ENCODE measurements around the gene MON2. TPM values are rescaled to one million over a fixed set of nuclear protein-coding genes. Genes with fewer than 3 reads are reported as not detected.
"Not testable (repeated sequence)": the region's sequence is repeated elsewhere in the genome, so short reads cannot be mapped to it uniquely, and the experiment has no call there.

Gene MON2
- polyA plus RNA-seq, 6 donors from 2014 or later: 4.0 to 28.6 (median 18.1) TPM

DNA sequence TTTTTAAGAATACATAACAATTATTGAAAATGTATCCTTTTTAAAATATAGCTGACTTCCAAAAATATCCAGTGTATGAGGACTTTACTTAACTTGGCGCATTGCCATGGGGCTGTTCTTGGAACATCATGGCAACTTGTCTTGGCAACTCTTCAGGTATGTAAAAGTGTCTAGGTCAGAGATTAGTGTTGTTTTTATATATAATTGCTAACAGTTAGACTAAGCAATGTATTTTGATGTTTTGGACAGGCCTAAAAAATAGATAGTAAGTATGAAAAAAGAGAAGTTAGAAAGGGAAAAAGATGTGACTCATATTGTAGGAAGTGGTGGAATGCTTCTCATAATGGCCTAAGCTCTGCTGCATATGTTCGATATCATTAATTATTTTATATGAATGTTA lies 70.9 kb downstream of the MON2 start:
- Mint-ChIP-seq H3K9me3 (no peaks in the 10 kb centered on the region), H3K27ac (peak overlapping the region in 1 of 6 donors; percentile 10), H3K4me3 (no peak overlapping the region), H3K4me1 (peaks cover 0 to 4% (median 0%) of the 10 kb centered on the region in 3 donors), H3K27me3 (no peaks in the 10 kb centered on the region), H3K36me3 (peaks cover 11 to 13% of the 10 kb centered on the region in 2 donors)
- DNase-seq (no peak), ATAC-seq (ENCODE audit: low read depth in 2 of 2) (no peak)

GRCh38 chr12:62540354-62540753 lies 73.7 kb downstream of the MON2 start:
- Mint-ChIP-seq H3K27ac (peak overlapping the region in 1 of 6 donors; percentile 50), H3K27me3 (no peaks in the 10 kb centered on the region), H3K4me3 (no peak overlapping the region), H3K36me3 (no peaks in the 10 kb centered on the region), H3K4me1 (no peaks in the 10 kb centered on the region), H3K9me3 (no peaks in the 10 kb centered on the region)
- DNase-seq: no peak
- no peak for ATAC-seq (ENCODE audit: low read depth in 2 of 2)

GRCh38 chr12:62542814-62543213 lies 76.2 kb downstream of the MON2 start:
- ATAC-seq (ENCODE audit: low read depth in 2 of 2) (no peak), DNase-seq (no peak)
- Mint-ChIP-seq H3K4me3 (no peak overlapping the region), H3K27ac (peak overlapping the region in 1 of 6 donors; percentile 1), H3K36me3 (peaks cover 11% of the 10 kb centered on the region in 2 donors), H3K27me3 (no peaks in the 10 kb centered on the region), H3K4me1 (no peaks in the 10 kb centered on the region), H3K9me3 (no peaks in the 10 kb centered on the region)

- Mint-ChIP-seq H3K36me3 (peaks cover 16% of the 10 kb centered on the region in 2 donors), H3K4me1 (no peaks in the 10 kb centered on the region), H3K27ac (no peak overlapping the region), H3K4me3 (no peak overlapping the region), H3K27me3 (no peaks in the 10 kb centered on the region), H3K9me3 (no peaks in the 10 kb centered on the region)
- ATAC-seq (ENCODE audit: low read depth in 2 of 2) (no peak), DNase-seq (no peak)
Observed at GRCh38 chr12:62543324-62543723, 76.7 kb downstream of the MON2 start.

DNA sequence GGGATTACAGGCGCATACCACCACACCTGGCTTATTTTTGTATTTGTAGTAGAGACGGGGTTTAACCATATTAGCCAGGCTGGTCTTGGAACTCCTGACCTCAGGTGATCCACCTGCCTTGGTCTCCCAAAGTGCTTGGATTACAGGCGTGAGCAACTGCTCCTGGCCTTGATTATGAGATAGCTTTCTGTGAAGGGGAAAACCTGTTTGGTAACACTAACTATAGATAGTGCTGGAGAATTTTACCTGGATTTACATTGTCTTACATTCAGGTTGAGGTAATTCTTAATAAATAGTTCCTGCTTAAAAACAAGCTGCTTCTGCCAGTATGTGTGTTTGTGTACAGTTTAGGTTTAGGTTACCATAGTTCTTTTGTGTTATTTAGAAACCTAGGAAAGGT lies 77.1 kb downstream of the MON2 start:
- H3K27me3 Mint-ChIP-seq: no peaks in the 10 kb centered on the region
- H3K9me3 Mint-ChIP-seq: no peaks in the 10 kb centered on the region
- ATAC-seq (ENCODE audit: low read depth in 2 of 2): no peak
- H3K27ac Mint-ChIP-seq: peak overlapping the region in 1 of 6 donors; percentile 62
- DNase-seq: no peak
- H3K36me3 Mint-ChIP-seq: peaks cover 16 to 18% of the 10 kb centered on the region in 2 donors
- H3K4me1 Mint-ChIP-seq: no peaks in the 10 kb centered on the region
- H3K4me3 Mint-ChIP-seq: no peak overlapping the region

DNA sequence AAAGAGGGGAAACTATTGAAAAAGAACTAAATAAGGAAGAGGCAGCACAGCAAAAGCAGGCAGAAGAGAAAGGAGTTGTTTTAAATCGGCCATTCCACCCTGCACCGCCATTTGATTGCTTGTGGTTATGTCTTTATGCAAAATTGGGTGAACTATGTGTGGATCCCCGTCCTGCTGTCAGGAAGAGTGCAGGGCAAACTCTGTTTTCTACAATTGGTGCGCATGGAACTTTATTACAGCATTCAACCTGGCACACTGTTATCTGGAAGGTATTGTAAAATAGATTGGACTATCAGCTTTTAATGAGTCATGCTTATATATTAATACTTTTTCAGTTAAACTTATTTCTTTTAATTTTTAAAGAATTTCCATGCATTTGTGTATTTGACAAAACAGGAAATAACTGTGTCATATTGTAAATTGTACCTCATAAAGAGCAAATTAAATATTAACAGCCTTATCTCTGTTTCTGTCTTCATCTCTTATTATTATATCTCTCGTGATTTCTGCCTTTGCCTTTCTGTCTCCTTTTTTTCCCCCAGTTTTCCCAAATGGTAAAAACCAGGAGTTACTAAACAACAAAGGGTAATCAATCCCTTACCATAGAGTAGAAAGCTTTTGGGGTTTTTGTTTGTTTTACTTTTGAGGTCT lies 86.4 kb downstream of the MON2 start:
- Mint-ChIP-seq H3K27me3 (no peaks in the 10 kb centered on the region), H3K9me3 (peaks cover 0 to 2% (median 0%) of the 10 kb centered on the region in 7 donors), H3K4me3 (no peak overlapping the region), H3K4me1 (no peaks in the 10 kb centered on the region), H3K27ac (peak overlapping the region in 3 of 6 donors; percentile 34 to 57 (median 47)), H3K36me3 (peaks cover 28 to 32% of the 10 kb centered on the region in 2 donors)
- no peak for ATAC-seq (ENCODE audit: low read depth in 2 of 2)
- DNase-seq: no peak

- DNase-seq; ATAC-seq (ENCODE audit: low read depth in 2 of 2); H3K9me3 Mint-ChIP-seq; H3K4me3 Mint-ChIP-seq; H3K4me1 Mint-ChIP-seq; H3K27ac Mint-ChIP-seq; H3K27me3 Mint-ChIP-seq: not testable (repeated sequence)
- H3K36me3 Mint-ChIP-seq: peaks cover 13 to 25% of the 10 kb centered on the region in 2 donors
Observed at GRCh38 chr12:62559366-62559765, 92.7 kb downstream of the MON2 start.

GRCh38 chr12:62562846-62563245 lies 96.2 kb downstream of the MON2 start:
- DNase-seq (no peak), ATAC-seq (ENCODE audit: low read depth in 2 of 2) (no peak)
- peaks cover 10 to 13% of the 10 kb centered on the region in 2 donors for H3K36me3 Mint-ChIP-seq
- no peak overlapping the region for H3K4me3 Mint-ChIP-seq
- H3K27ac Mint-ChIP-seq: no peak overlapping the region
- H3K9me3 Mint-ChIP-seq: no peaks in the 10 kb centered on the region
- H3K4me1 Mint-ChIP-seq: peaks cover 0 to 3% (median 0%) of the 10 kb centered on the region in 3 donors
- H3K27me3 Mint-ChIP-seq: no peaks in the 10 kb centered on the region

DNA sequence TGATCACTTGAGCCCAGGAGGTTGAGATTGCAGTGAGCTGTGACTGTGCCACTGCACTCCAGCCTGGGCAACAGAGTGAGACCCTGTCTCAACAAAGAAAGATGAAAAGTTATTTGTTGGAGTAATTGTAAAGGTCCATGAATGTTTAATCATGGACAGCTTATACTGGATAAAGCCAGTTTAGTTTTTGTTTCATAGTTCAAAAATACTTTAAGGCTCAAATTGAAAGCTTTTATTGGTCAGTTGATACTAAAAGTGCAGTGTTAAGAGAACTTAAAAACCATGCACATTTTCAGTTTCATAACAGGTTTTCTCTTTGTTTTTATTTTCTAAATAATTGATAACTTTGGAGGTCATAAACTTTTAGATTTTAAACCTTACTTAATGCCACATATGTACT lies 108.4 kb downstream of the MON2 start:
- Mint-ChIP-seq H3K36me3 (peaks cover 0 to 4% of the 10 kb centered on the region in 2 donors), H3K27me3 (no peaks in the 10 kb centered on the region), H3K27ac (no peak overlapping the region), H3K4me1 (no peaks in the 10 kb centered on the region), H3K9me3 (peaks cover 0 to 2% (median 0%) of the 10 kb centered on the region in 7 donors), H3K4me3 (no peak overlapping the region)
- DNase-seq (no peak), ATAC-seq (ENCODE audit: low read depth in 2 of 2) (no peak)

GRCh38 chr12:62576503-62576902 lies 109.9 kb downstream of the MON2 start:
- no peak overlapping the region for H3K27ac Mint-ChIP-seq
- H3K4me3 Mint-ChIP-seq: no peak overlapping the region
- DNase-seq (no peak), ATAC-seq (ENCODE audit: low read depth in 2 of 2) (no peak)
- no peaks in the 10 kb centered on the region for H3K27me3 Mint-ChIP-seq
- H3K36me3 Mint-ChIP-seq: peaks cover 0 to 4% of the 10 kb centered on the region in 2 donors
- no peaks in the 10 kb centered on the region for H3K4me1 Mint-ChIP-seq
- peaks cover 0 to 2% (median 0%) of the 10 kb centered on the region in 7 donors for H3K9me3 Mint-ChIP-seq

GRCh38 chr12:62578726-62579125 lies 112.1 kb downstream of the MON2 start:
- Mint-ChIP-seq H3K27me3 (no peaks in the 10 kb centered on the region), H3K4me3 (no peak overlapping the region), H3K36me3 (peaks cover 7 to 12% of the 10 kb centered on the region in 2 donors), H3K27ac (no peak overlapping the region), H3K9me3 (peaks cover 0 to 2% (median 0%) of the 10 kb centered on the region in 7 donors), H3K4me1 (peaks cover 0 to 3% (median 0%) of the 10 kb centered on the region in 3 donors)
- no peak for DNase-seq
- ATAC-seq (ENCODE audit: low read depth in 2 of 2): no peak

DNA sequence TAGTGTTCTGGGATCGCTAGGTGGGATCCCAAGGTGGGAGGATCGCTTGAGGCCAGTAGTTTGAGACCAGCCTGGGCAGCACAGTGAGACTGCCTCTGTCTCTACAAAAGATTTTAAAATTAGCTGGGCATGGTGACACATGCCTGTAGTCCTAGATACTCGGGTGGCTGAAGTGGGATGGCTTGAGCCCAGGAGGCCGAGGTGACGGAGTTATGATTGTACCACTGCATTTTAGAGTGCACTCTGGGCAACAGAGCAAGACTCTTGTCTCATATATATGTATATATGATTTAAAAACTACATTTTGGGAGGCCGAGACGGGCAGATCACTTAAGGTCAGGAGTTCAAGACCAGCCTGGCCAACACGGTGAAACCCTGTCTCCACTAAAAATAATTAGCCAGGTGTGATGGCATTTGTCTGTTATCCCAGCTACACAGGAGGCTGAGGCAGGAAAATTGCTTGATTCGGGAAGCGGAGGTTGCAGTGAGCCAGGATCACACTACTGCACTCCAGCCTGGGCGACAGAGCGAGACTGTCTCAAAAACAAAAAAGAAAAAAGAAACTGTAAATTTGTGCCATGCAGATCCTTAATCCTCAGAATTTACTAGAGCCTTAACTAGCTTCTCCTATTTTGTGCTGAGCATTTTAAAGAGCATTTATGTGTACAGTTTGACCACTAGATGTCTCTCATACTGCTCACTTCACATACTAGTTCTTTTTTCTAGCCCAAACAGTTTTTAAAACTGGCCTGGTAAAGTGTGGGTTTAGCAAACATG lies 114.8 kb downstream of the MON2 start:
- peak; percentile 40 to 77 for ATAC-seq (ENCODE audit: low read depth in 2 of 2)
- Mint-ChIP-seq H3K9me3 (no peaks in the 10 kb centered on the region), H3K36me3 (peaks cover 7 to 14% of the 10 kb centered on the region in 2 donors), H3K4me3 (peak overlapping the region in 1 of 8 donors; percentile 75), H3K27ac (peak overlapping the region in 2 of 6 donors; percentile 67 to 71), H3K4me1 (peaks cover 0 to 3% (median 0%) of the 10 kb centered on the region in 3 donors), H3K27me3 (no peaks in the 10 kb centered on the region)
- peak; percentile 27 for DNase-seq

- Mint-ChIP-seq H3K4me3 (no peak overlapping the region), H3K36me3 (peaks cover 7 to 18% of the 10 kb centered on the region in 2 donors), H3K9me3 (no peaks in the 10 kb centered on the region), H3K4me1 (peaks cover 0 to 3% (median 0%) of the 10 kb centered on the region in 3 donors), H3K27me3 (no peaks in the 10 kb centered on the region), H3K27ac (no peak overlapping the region)
- ATAC-seq (ENCODE audit: low read depth in 2 of 2) (no peak), DNase-seq (no peak)
Observed at GRCh38 chr12:62582065-62582366, 115.4 kb downstream of the MON2 start.

DNA sequence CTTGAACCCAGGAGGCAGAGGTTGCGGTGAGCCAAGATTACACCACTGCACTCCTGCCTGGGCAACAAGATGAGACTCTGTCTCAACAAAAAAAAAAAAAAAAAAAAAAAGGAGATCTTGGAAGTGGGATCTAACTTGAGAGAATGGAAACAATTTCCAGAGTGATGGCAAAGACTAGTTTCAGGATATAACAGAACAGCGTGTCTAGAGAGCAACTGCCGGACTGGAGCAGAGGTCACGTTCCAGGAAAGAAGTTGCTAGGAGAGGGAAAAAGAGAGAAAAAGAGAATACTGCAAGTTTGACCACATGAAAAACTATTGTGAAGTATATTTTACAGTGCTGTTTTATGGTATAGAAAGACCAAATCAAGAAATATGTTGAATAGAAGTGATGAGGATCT lies 118.0 kb downstream of the MON2 start:
- ATAC-seq (ENCODE audit: low read depth in 2 of 2) (no peak), DNase-seq (no peak)
- Mint-ChIP-seq H3K4me1 (peaks cover 0 to 3% (median 0%) of the 10 kb centered on the region in 3 donors), H3K9me3 (no peaks in the 10 kb centered on the region), H3K4me3 (no peak overlapping the region), H3K36me3 (peaks cover 9 to 25% of the 10 kb centered on the region in 2 donors), H3K27ac (peak overlapping the region in 1 of 6 donors; percentile 93), H3K27me3 (no peaks in the 10 kb centered on the region)

All from naive B cell (primary cell).